LNCaP clone FGC (cell line): ENCODE measurements around the gene CLEC4M.
"Not testable (repeated sequence)": the region's sequence is repeated elsewhere in the genome, so short reads cannot be mapped to it uniquely, and the experiment has no call there.

Source experiments
- DNase-seq: peaks from one replicate; pipeline ENCODE4 v3.0.0-alpha.2; 2011; ENCODE audit warnings: low read depth
- H3K4me3 ChIP-seq: 2 replicates; pipeline ENCODE4 v1.5.1; 2011; ENCODE audit warnings: mild to moderate bottlenecking, low read depth, low read length, control low read depth
- CTCF ChIP-seq: IDR thresholded peaks from 2 replicates; pipeline ENCODE4 v1.5.1; 2012; ENCODE audit warnings: mild to moderate bottlenecking; ENCODE audit not compliant: control insufficient read depth, insufficient read depth; ENCODE audit errors: extremely low read depth

Gene CLEC4M

GRCh38 chr19:7759156-7759555 is 3.9 kb upstream of the CLEC4M start:
- H3K4me3 ChIP-seq = no peak overlapping the region
- TF ChIP-seq CTCF = no peak
- DNase-seq = no peak

- no peak for TF ChIP-seq CTCF
- no peak for DNase-seq
- H3K4me3 ChIP-seq = no peak overlapping the region
Measured at GRCh38 chr19:7763696-7764095, 653 bp downstream of the CLEC4M start.

GRCh38 chr19:7764157-7764556 is 1.1 kb downstream of the CLEC4M start:
- not testable (repeated sequence) for H3K4me3 ChIP-seq, DNase-seq

- not testable (repeated sequence) for DNase-seq, H3K4me3 ChIP-seq
Measured at GRCh38 chr19:7765043-7765442, 2.0 kb downstream of the CLEC4M start.

- no peak for DNase-seq
- TF ChIP-seq CTCF = no peak
Measured at GRCh38 chr19:7766535-7766934, 3.5 kb downstream of the CLEC4M start.

GRCh38 chr19:7767487-7767886 is 4.4 kb downstream of the CLEC4M start:
- H3K4me3 ChIP-seq = no peak overlapping the region
- no peak for TF ChIP-seq CTCF
- DNase-seq = no peak

More at GRCh38 chr19:7766535-7766934, 3.5 kb downstream of the CLEC4M start:
- no peak overlapping the region for H3K4me3 ChIP-seq

GRCh38 chr19:7769171-7769570 is 6.1 kb downstream of the CLEC4M start:
- DNase-seq = no peak
- H3K4me3 ChIP-seq = no peak overlapping the region
- no peak for TF ChIP-seq CTCF

GRCh38 chr19:7771072-7771471 is 8.0 kb downstream of the CLEC4M start:
- no peak for TF ChIP-seq CTCF
- no peak for DNase-seq
- H3K4me3 ChIP-seq = no peak overlapping the region
